Heart right ventricle (tissue), 16 donors: Measurements from ENCODE around the gene ZWILCH. TPM values are rescaled to one million over a fixed set of nuclear protein-coding genes. Genes with fewer than 3 reads are reported as not detected.

Experiments used
- ATAC-seq, 8 donors: fragments of 200-7000 bp; cut with Tn5 transposase; one replicate each; pipeline ENCODE4 v1.9.1; 2020; ENCODE audit warnings: mild to moderate bottlenecking in 8 of 8, moderate library complexity in 8 of 8, moderate number of reproducible peaks in 1 of 8
- DNase-seq, 2 donors: peaks; one replicate each; pipeline ENCODE4 v3.0.0-alpha.2; 2020
- H3K27ac ChIP-seq, 10 donors: fragments of 200-600 bp; sonication (generic) in 2 of 10; one replicate each; pipeline versions ENCODE4 v1.5.0 to v1.8.0; 2020 to 2022; ENCODE audit warnings: mild to moderate bottlenecking in 3 of 10
- H3K27me3 ChIP-seq, 7 donors: fragments of 200-600 bp; one replicate each; pipeline ENCODE4 v1.8.0; 2021 to 2022; ENCODE audit warnings: mild to moderate bottlenecking in 2 of 7
- H3K36me3 ChIP-seq, 9 donors: fragments of 200-600 bp; sonication (generic) in 1 of 9; one replicate each; pipeline versions ENCODE4 v1.5.0 to v1.8.0; 2020 to 2022; ENCODE audit warnings: mild to moderate bottlenecking in 2 of 9
- H3K4me1 ChIP-seq, 9 donors: fragments of 200-600 bp; sonication (generic) in 1 of 9; one replicate each; pipeline versions ENCODE4 v1.5.0 to v1.8.0; 2020 to 2022; ENCODE audit warnings: mild to moderate bottlenecking in 4 of 9
- H3K4me3 ChIP-seq, 10 donors: fragments of 200-600 bp; sonication (generic) in 2 of 10; one replicate each; pipeline versions ENCODE4 v1.5.0 to v1.8.0; 2020 to 2022; ENCODE audit warnings: mild to moderate bottlenecking in 7 of 10, moderate library complexity in 2 of 10
- H3K9me3 ChIP-seq, 11 donors: fragments of 200-600 bp in 10 of 11; sonication (generic) in 2 of 11; one replicate each; pipeline versions ENCODE4 v1.5.0 to v1.8.0; 2013 to 2022; ENCODE audit warnings: mild to moderate bottlenecking in 2 of 11, control low read depth in 1 of 11, moderate library complexity in 1 of 11
- whole genome bisulfite sequencing, 2 donors: extraction: QIAGEN DNeasy Blood & Tissue Kit; methylation state at CpG; one replicate each; pipeline ENCODE4 v1.1.7; 2013; ENCODE audit warnings: inconsistent platforms in 1 of 2; 5-methylcytosine and 5-hydroxymethylcytosine counted together
- intact Hi-C, 10 donors: fragments of 100-400 bp; cut with DNase I; formaldehyde crosslinking; loops; one replicate each; pipeline versions ENCODE4 v1.11.1 to v1.14.2; 2022
- polyA plus RNA-seq, 2 donors: library from polyadenylated mRNA; stranded (reverse); fragments of 200-250 nt; gene quantifications; one replicate each; pipeline ENCODE4 v1.2.3, GENCODE V29; 2013
- total RNA-seq, 10 donors: library from RNA; stranded (reverse); fragmentation: NEBNext Ultra II Directional in 3 of 10; extraction: Animal tissue kit (Norgen Biotek cat#: 25700) in 3 of 10; gene quantifications; one replicate each; pipeline versions ENCODE4 v1.2.1 to v1.2.4, GENCODE V29; 2021 to 2023
- TF ChIP-seq, protein P1 (sequence below), 9 donors: fragments of 200-600 bp; sonication (generic) in 2 of 9; IDR thresholded peaks; one replicate each; pipeline versions ENCODE4 v1.5.0 to v1.8.0; 2021 to 2022; ENCODE audit warnings: antibody characterized with exemption in 9 of 9, mild to moderate bottlenecking in 5 of 9, moderate library complexity in 1 of 9
- donor health status: Arrhythmogenic right ventricular cardiomyopathy.
- donor health status: ischemic (EF 13 %, LVEDD 7.1; RV severe dilation, severe dysfunction).
- donor health status: healthy with polysubstance abuse.
- donor health status: DM: no; HTN: yes; CAD: no.
- donor health status: DM: no; HTN: no; CAD: no.
- donor health status: ischemic (EF 25% LVEDD 6.9; RV normal size, moderate dysfunction).
- donor health status: ischemic (EF 25% LVEDD 5.7; RV mildly dilated, moderate dysfunction).
- donor health status: healthy.
- donor health status: DM: yes; HTN: yes; CAD: no.
- donor health status: Ischemic cardiomyopathy.
- donor health status: ischemic (EF 35%, LVEDD 5.7; RV mildly dilated, moderate dysfunction).
- donor health status: nonischemic (EF 11% LVEDD 7.7; RV severe dilation, severe dysfunction).
- donor health status: DM: yes; HTN: yes; CAD: no.
- donor health status: PGD.
- donor health status: ischemic (EF 29% LVEDD 5.4; RV normal size, mild dysfunction).
- donor health status: nonischemic (EF 23%, LVEDD 6.1; RV moderate dilation, normal function).

ZWILCH gene
- total and polyA plus RNA-seq, 12 donors: 1.5 to 6.6 (median 2.3) TPM

DNA sequence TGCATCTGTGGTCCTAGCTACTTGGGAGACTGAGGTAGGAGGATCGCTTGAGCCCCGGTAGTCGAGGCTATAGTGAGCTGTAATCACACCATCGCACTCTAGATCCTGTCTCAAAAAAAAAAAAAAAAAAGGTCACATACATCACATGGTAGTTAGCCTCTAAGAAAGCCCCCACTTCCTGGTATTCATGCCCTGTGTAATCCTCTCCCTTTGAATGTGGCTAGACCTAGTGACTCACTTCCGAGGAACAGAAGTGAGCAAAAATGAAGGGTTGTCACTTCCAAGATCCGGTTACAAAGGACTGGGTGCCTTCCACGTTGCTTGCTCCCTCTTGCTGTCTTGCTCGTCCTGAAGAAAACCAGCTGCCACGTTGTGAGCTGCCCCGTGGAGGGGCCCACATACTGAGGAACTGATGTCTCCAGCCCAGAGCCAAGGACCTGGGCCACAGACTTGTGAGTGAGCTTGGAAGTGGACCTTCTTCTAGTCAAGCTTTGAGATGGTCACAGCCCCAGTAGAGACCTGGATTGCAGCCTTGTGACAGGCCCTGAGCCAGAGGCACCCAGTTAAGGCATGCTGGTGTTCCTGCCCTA is 73.3 kb downstream of the ZWILCH start:
- Histone ChIP-seq H3K27ac (peak overlapping the region in 2 of 10 donors; percentile 21 to 44), H3K4me3 (no peak overlapping the region), H3K27me3 (no peaks in the 10 kb centered on the region), H3K36me3 (no peaks in the 10 kb centered on the region), H3K9me3 (peaks cover 0 to 5% (median 0%) of the 10 kb centered on the region in 11 donors), H3K4me1 (peaks cover 0 to 29% (median 8%) of the 10 kb centered on the region in 9 donors)
- DNase-seq: no peak
- 44 to 57% methylated on average over 10 of the region's 10 CpGs for WGBS, 2 donors
- intact Hi-C loops: no loop called here
- ATAC-seq: peak in 5 of 8 donors; percentile 35 to 62 (median 50)
- TF ChIP-seq, protein P1, sequence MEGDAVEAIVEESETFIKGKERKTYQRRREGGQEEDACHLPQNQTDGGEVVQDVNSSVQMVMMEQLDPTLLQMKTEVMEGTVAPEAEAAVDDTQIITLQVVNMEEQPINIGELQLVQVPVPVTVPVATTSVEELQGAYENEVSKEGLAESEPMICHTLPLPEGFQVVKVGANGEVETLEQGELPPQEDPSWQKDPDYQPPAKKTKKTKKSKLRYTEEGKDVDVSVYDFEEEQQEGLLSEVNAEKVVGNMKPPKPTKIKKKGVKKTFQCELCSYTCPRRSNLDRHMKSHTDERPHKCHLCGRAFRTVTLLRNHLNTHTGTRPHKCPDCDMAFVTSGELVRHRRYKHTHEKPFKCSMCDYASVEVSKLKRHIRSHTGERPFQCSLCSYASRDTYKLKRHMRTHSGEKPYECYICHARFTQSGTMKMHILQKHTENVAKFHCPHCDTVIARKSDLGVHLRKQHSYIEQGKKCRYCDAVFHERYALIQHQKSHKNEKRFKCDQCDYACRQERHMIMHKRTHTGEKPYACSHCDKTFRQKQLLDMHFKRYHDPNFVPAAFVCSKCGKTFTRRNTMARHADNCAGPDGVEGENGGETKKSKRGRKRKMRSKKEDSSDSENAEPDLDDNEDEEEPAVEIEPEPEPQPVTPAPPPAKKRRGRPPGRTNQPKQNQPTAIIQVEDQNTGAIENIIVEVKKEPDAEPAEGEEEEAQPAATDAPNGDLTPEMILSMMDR (IDR thresholded peaks at IDR 0.05): no peak

DNA sequence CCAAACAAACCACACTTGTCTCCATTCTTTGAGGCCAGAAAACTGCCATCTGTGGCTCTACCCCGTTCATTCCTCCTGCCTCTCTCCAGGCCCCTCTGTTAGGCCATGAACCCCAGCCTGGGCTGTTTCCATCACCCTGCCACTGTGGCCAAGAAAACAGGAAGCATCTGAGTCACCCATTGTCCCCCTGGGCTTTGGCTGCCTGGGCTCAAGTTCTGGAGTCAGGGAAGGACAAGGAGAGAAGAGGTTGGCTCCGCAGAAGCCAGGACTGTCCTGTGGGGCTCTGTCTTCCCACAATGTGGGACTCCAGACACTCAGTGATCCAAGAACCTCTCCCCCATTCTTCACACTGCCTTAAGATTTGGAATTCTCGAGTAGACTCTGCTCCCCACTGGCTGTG is 75.5 kb downstream of the ZWILCH start:
- Histone ChIP-seq H3K27me3 (peaks cover 0 to 10% (median 0%) of the 10 kb centered on the region in 7 donors), H3K4me1 (peaks cover 0 to 24% (median 4%) of the 10 kb centered on the region in 9 donors), H3K9me3 (peaks cover 0 to 5% (median 0%) of the 10 kb centered on the region in 11 donors), H3K27ac (peak overlapping the region in 4 of 10 donors; percentile 15 to 60 (median 38)), H3K4me3 (no peak overlapping the region), H3K36me3 (no peaks in the 10 kb centered on the region)
- intact Hi-C loops: no loop called here
- 43 to 61% methylated on average over 3 of the region's 3 CpGs for WGBS, 2 donors
- DNase-seq: peak; percentile 28 to 50
- peak; percentile 41 to 85 (median 58) for ATAC-seq
- TF ChIP-seq, protein P1 (IDR thresholded peaks at IDR 0.05): no peak

DNA sequence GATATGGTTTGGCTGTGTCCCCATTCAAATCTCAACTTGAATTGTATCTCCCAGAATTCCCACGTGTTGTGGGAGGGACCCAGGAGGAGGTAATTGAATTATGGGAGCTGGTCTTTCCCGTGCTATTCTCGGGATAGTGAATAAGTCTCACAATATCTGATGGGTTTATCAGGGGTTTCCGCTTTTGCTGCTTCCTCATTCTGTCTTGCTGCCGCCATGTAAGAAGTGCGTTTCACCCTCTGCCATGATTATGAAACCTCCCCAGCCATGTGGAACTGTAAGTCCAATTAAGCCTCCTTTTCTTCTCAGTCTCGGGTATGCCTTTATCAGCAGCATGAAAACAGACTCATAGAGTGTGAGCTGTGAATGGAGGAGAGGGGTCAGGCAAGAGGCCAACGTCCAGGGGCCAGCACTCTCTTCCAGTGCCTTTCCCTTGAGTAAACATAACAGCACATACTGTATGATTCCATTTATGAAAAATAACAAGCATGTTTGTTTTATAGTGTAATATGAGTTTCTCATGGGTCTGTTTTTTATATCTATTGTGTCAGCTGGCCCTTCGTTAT is 76.9 kb downstream of the ZWILCH start:
- no peak for DNase-seq
- H3K27me3 ChIP-seq: peaks cover 0 to 19% (median 0%) of the 10 kb centered on the region in 7 donors
- intact Hi-C loops: no loop called here
- peaks cover 0 to 5% (median 0%) of the 10 kb centered on the region in 11 donors for H3K9me3 ChIP-seq
- peak overlapping the region in 2 of 10 donors; percentile 1 to 14 for H3K4me3 ChIP-seq
- H3K27ac ChIP-seq: no peak overlapping the region
- peak in 2 of 8 donors; percentile 42 to 56 for ATAC-seq
- 49 to 60% methylated on average over 9 of the region's 9 CpGs for WGBS, 2 donors
- H3K4me1 ChIP-seq: peaks cover 0 to 26% (median 4%) of the 10 kb centered on the region in 9 donors
- H3K36me3 ChIP-seq: no peaks in the 10 kb centered on the region
- TF ChIP-seq, protein P1 (IDR thresholded peaks at IDR 0.05): no peak

DNA sequence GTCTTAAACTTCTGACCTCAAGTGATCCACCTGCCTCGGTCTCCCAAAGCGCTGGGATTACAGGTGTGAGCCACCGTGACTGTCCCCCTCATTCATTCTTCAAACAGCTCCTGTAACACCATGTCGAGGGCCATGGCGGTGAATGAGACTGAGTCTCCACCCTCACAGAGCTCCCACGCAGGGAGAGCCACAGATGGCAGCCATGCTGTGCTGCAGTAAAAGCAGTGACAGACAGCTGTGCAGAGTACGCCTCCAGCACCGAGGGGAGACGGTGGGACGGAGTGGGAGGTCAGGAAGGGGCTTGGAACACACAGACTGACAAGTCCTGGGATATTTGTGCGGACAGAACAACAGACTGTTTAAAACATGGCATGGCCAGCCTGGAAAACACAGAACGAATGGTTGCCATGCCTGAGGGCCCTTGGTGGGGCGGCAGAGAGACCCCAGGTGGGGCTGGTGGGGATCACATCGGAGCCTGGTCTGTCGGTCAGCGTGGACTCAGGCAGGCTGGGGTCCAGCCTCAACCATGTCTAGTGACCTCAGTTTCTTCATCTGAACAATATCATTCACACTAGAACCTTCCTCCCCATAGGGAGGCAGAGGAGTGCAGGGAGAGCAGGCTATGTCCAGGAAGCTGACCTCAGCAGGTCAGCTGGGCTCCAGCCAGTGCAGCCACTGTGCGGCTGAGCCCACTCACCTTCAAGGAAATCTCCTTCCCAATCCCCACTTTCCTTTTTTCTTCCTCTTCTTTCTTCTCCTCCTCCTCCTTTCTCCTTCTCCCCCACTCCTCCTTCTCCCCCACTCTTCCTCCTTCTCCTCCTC is 81.2 kb downstream of the ZWILCH start:
- ATAC-seq (no peak), DNase-seq (no peak)
- 71 to 73% methylated on average over 17 of the region's 17 CpGs for WGBS, 2 donors
- Histone ChIP-seq H3K4me1 (peaks cover 0 to 11% (median 8%) of the 10 kb centered on the region in 9 donors), H3K36me3 (no peaks in the 10 kb centered on the region), H3K27me3 (peaks cover 0 to 19% (median 0%) of the 10 kb centered on the region in 7 donors), H3K4me3 (no peak overlapping the region), H3K9me3 (no peaks in the 10 kb centered on the region), H3K27ac (no peak overlapping the region)
- TF ChIP-seq, protein P1 (IDR thresholded peaks at IDR 0.05): no peak
- intact Hi-C loops: no loop called here
